ENCODE data around the gene ACSM4. TPM values are rescaled to one million over a fixed set of nuclear protein-coding genes. Genes with fewer than 3 reads are reported as not detected.

Gene ACSM4
- total and polyA plus RNA-seq, 2 of the 8 experiments (the other 6 are each of a cell fraction or from before 2014, with no cell fraction given) = not detected

DNA sequence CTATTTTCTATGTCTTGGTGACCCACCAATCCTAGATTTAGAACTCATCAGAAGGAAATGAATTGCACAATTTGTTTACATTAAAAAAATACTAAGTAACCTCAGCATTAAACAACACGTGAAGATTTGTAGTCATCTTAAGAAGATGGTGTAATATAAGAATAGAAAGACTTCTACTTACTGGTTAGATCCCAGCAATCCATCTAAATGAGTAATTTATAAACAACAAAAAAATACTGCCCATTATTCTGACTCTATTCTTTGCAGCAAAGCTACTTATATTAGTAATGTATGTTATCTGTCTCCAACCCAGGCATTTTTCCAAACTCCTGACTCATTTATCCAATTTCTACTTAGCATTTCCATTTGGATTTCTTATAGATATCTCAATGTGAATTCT lies 72.3 kb downstream of the ACSM4 start (continued):
- TF ChIP-seq BCL11A (IDR thresholded peaks at IDR 0.05; ENCODE audit: low read depth in 2 of 2, low read length in 2 of 2) = no peak
- no peak for TF ChIP-seq CBX5 (IDR thresholded peaks at IDR 0.05; ENCODE audit: low read depth, low read length)
- TF ChIP-seq SIN3A (conservative IDR thresholded peaks at IDR 0.05 in 1 of 2, IDR thresholded peaks at IDR 0.05 in 1 of 2; ENCODE audit: low read depth in 1 of 2, low read length in 2 of 2) = no peak
- no peak for TF ChIP-seq MAFK (IDR thresholded peaks at IDR 0.05; ENCODE audit: low read depth, low read length)
- TF ChIP-seq, protein P1, sequence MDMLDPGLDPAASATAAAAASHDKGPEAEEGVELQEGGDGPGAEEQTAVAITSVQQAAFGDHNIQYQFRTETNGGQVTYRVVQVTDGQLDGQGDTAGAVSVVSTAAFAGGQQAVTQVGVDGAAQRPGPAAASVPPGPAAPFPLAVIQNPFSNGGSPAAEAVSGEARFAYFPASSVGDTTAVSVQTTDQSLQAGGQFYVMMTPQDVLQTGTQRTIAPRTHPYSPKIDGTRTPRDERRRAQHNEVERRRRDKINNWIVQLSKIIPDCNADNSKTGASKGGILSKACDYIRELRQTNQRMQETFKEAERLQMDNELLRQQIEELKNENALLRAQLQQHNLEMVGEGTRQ (IDR thresholded peaks at IDR 0.05; ENCODE audit: low read length) = no peak

Other genes with a start within 250 kb of the ACSM4 start
- gene C1S, start 243.4 kb upstream of the ACSM4 start, total RNA-seq (2021; fragmentation: NEBNext Ultra II Directional; extraction: Animal tissue kit (Norgen Biotek cat#: 25700)) = 5.0 and 7.3 TPM in 2 replicates
- gene C1S, start 243.4 kb upstream of the ACSM4 start, polyA plus RNA-seq (2011; rRNA removed) = 3.5 and 4.4 TPM in 2 replicates
- 6.9 and 7.7 TPM in 2 replicates for gene C1R, start 211.6 kb upstream of the ACSM4 start, total RNA-seq (2021; fragmentation: NEBNext Ultra II Directional; extraction: Animal tissue kit (Norgen Biotek cat#: 25700))
- 16.3 and 19.3 TPM in 2 replicates for gene C1R, start 211.6 kb upstream of the ACSM4 start, polyA plus RNA-seq (2011; rRNA removed)
- gene C1RL, start 194.9 kb upstream of the ACSM4 start, total RNA-seq (2021; fragmentation: NEBNext Ultra II Directional; extraction: Animal tissue kit (Norgen Biotek cat#: 25700)) = 11.4 and 14.7 TPM in 2 replicates
- gene C1RL, start 194.9 kb upstream of the ACSM4 start, polyA plus RNA-seq (2011; rRNA removed) = 15.5 and 16.7 TPM in 2 replicates
- gene RBP5, start 175.2 kb upstream of the ACSM4 start, total RNA-seq (2021; fragmentation: NEBNext Ultra II Directional; extraction: Animal tissue kit (Norgen Biotek cat#: 25700)) = 0.67 and 1.9 TPM in 2 replicates
- 1.1 and 1.2 TPM in 2 replicates for gene RBP5, start 175.2 kb upstream of the ACSM4 start, polyA plus RNA-seq (2011; rRNA removed)
- 19.9 and 20.4 TPM in 2 replicates for gene CLSTN3, start 173.7 kb upstream of the ACSM4 start, total RNA-seq (2021; fragmentation: NEBNext Ultra II Directional; extraction: Animal tissue kit (Norgen Biotek cat#: 25700))
- gene CLSTN3, start 173.7 kb upstream of the ACSM4 start, polyA plus RNA-seq (2011; rRNA removed) = 26.3 and 43.9 TPM in 2 replicates
- gene PEX5, start 114.4 kb upstream of the ACSM4 start, total RNA-seq (2021; fragmentation: NEBNext Ultra II Directional; extraction: Animal tissue kit (Norgen Biotek cat#: 25700)) = 50.4 and 50.5 TPM in 2 replicates
- gene PEX5, start 114.4 kb upstream of the ACSM4 start, polyA plus RNA-seq (2011; rRNA removed) = 16.8 and 24.9 TPM in 2 replicates
- 0.22 and 0.92 TPM in 2 replicates for gene CD163L1, start 140.1 kb downstream of the ACSM4 start, total RNA-seq (2021; fragmentation: NEBNext Ultra II Directional; extraction: Animal tissue kit (Norgen Biotek cat#: 25700))
- 0.03 and 0.11 TPM in 2 replicates for gene CD163L1, start 140.1 kb downstream of the ACSM4 start, polyA plus RNA-seq (2011; rRNA removed)
- not detected in 2 replicates for gene CD163, start 199.7 kb downstream of the ACSM4 start, total RNA-seq (2021; fragmentation: NEBNext Ultra II Directional; extraction: Animal tissue kit (Norgen Biotek cat#: 25700))
- 0.02 TPM in 1 of 2 replicates, not detected in the other for gene CD163, start 199.7 kb downstream of the ACSM4 start, polyA plus RNA-seq (2011; rRNA removed)

All from H1 (cell line).